Sigmoid colon (tissue), 7 donors: ENCODE results near the gene ARPC3. TPM values are rescaled to one million over a fixed set of nuclear protein-coding genes. Genes with fewer than 3 reads are reported as not detected.
"Not testable (repeated sequence)": the region's sequence is repeated elsewhere in the genome, so short reads cannot be mapped to it uniquely, and the experiment has no call there.

Experiments
- DNase-seq: peaks from one replicate; pipeline ENCODE4 v3.0.0-alpha.2; 2019
- H3K27ac ChIP-seq, 4 donors: fragments of 200-600 bp; sonication (generic); one replicate each; pipeline ENCODE4 v1.5.1; 2016 to 2019; ENCODE audit warnings: mild to moderate bottlenecking in 1 of 4
- H3K27me3 ChIP-seq, 3 donors: fragments of 200-600 bp; sonication (generic); one replicate each; pipeline ENCODE4 v1.5.1; 2019; ENCODE audit warnings: mild to moderate bottlenecking in 1 of 3
- H3K36me3 ChIP-seq, 4 donors: fragments of 200-600 bp; sonication (generic); one replicate each; pipeline ENCODE4 v1.5.1; 2016 to 2019
- H3K4me1 ChIP-seq, 4 donors: fragments of 200-600 bp; sonication (generic); one replicate each; pipeline ENCODE4 v1.5.1; 2017 to 2019
- H3K4me3 ChIP-seq, 4 donors: fragments of 200-600 bp; sonication (generic); one replicate each; pipeline ENCODE4 v1.5.1; 2017 to 2019; ENCODE audit warnings: mild to moderate bottlenecking in 2 of 4, moderate library complexity in 1 of 4
- H3K9me3 ChIP-seq, 4 donors: fragments of 200-600 bp in 3 of 4; sonication (generic) in 3 of 4; one replicate each; pipeline versions ENCODE4 v1.5.1 to v1.6.1; 2013 to 2019
- EP300 ChIP-seq, 4 donors: sonication (generic); formaldehyde crosslinking; IDR thresholded peaks; one replicate each; pipeline ENCODE4 v1.6.1; 2017; ENCODE audit warnings: antibody characterized with exemption in 4 of 4
- POLR2A ChIP-seq, 2 donors: fragments of 450-650 bp; IDR thresholded peaks; one replicate each; pipeline ENCODE4 v1.6.1; 2016; ENCODE audit warnings: antibody characterized with exemption in 2 of 2, mild to moderate bottlenecking in 2 of 2, moderate library complexity in 2 of 2
- POLR2AphosphoS5 ChIP-seq, 4 donors: sonication (generic); formaldehyde crosslinking; IDR thresholded peaks; one replicate each; pipeline ENCODE4 v1.6.1; 2017; ENCODE audit warnings: antibody characterized with exemption in 4 of 4
- WGBS, 2 donors: extraction: QIAGEN DNeasy Blood & Tissue Kit; methylation state at CpG; one replicate each; pipeline ENCODE4 v1.1.7; 2013; 5-methylcytosine and 5-hydroxymethylcytosine counted together
- intact Hi-C: fragments of 100-400 bp; cut with DNase I; formaldehyde crosslinking; loops from one replicate; pipeline ENCODE4 v1.15.1; 2023
- polyA plus RNA-seq, 3 donors: library from polyadenylated mRNA; stranded (reverse); fragments of 200-250 nt; gene quantifications; one replicate each; pipeline ENCODE4 v1.2.3, GENCODE V29; 2013
- total RNA-seq, 4 donors: library from RNA; depleted of rRNA; stranded (reverse); fragments of >200 nt; gene quantifications; one replicate each; pipeline ENCODE4 v1.1.0, GENCODE V29; 2016
- TF ChIP-seq, protein P1 (sequence below), 4 experiments: fragments of 450-650 bp in 3 of 4; fragments of 200-600 bp in 1 of 4; IDR thresholded peaks; one replicate each; pipeline ENCODE4 v1.5.1; 2016 to 2019; ENCODE audit warnings: antibody characterized with exemption in 4 of 4, mild to moderate bottlenecking in 3 of 4, moderate library complexity in 2 of 4
- donor health status: healthy with polysubstance abuse.
- donor health status: Bipolar disorder and iron deficiency.
- donor health status: healthy.

Gene ARPC3
- total and polyA plus RNA-seq, 7 donors, result 156 to 982 (median 304) TPM

DNA sequence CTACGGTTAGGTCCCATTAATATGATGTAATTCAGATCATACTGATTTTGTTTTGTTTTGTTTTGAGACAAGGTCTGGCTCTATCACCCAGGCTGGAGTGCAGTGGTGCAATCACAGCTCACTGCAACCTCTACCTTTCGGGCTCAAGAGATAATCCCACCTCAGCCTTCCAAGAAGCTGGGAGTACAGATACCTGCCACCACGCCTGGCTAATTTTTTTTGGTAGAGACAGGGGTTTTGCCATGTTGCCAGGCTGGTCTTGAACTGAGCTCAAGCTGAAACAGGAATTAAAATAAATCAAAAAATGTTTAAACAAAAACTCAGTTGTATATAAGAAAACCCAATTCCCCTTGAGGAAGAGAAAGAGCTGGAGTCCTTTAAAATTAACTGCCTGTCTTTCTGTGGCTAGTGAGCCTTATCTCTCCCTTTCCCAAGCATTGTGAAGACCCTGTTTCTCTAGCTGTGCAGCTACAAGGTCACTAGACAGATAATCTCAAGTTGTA, 28.9 kb downstream of the ARPC3 start:
- TF ChIP-seq, protein P1, sequence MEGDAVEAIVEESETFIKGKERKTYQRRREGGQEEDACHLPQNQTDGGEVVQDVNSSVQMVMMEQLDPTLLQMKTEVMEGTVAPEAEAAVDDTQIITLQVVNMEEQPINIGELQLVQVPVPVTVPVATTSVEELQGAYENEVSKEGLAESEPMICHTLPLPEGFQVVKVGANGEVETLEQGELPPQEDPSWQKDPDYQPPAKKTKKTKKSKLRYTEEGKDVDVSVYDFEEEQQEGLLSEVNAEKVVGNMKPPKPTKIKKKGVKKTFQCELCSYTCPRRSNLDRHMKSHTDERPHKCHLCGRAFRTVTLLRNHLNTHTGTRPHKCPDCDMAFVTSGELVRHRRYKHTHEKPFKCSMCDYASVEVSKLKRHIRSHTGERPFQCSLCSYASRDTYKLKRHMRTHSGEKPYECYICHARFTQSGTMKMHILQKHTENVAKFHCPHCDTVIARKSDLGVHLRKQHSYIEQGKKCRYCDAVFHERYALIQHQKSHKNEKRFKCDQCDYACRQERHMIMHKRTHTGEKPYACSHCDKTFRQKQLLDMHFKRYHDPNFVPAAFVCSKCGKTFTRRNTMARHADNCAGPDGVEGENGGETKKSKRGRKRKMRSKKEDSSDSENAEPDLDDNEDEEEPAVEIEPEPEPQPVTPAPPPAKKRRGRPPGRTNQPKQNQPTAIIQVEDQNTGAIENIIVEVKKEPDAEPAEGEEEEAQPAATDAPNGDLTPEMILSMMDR (IDR thresholded peaks at IDR 0.05), result no peak
- TF ChIP-seq POLR2A (IDR thresholded peaks at IDR 0.05) (no peak), EP300 (IDR thresholded peaks at IDR 0.05) (no peak), POLR2AphosphoS5 (IDR thresholded peaks at IDR 0.05) (no peak)
- no peak for DNase-seq
- Histone ChIP-seq H3K4me3 (no peak overlapping the region), H3K27me3 (no peaks in the 10 kb centered on the region), H3K4me1 (peaks cover 0 to 9% (median 3%) of the 10 kb centered on the region in 4 donors), H3K9me3 (no peaks in the 10 kb centered on the region), H3K27ac (peak overlapping the region in 2 of 4 donors; percentile 14 to 55), H3K36me3 (no peaks in the 10 kb centered on the region)
- intact Hi-C loops, result no loop called here
- WGBS, 2 donors, result 53 to 56% methylated on average over 3 of the region's 3 CpGs

GRCh38 chr12:110420644-110421043, 29.5 kb downstream of the ARPC3 start:
- H3K27ac ChIP-seq, result peak overlapping the region in 1 of 4 donors; percentile 55
- intact Hi-C loops, H3K9me3 ChIP-seq, DNase-seq, H3K4me1 ChIP-seq, H3K4me3 ChIP-seq, H3K27me3 ChIP-seq, H3K36me3 ChIP-seq: not testable (repeated sequence)
- WGBS, 2 donors, result 90 to 93% methylated on average over 1 of the region's 1 CpG

- H3K27me3 ChIP-seq, H3K36me3 ChIP-seq, DNase-seq, H3K27ac ChIP-seq, intact Hi-C loops, H3K4me1 ChIP-seq, H3K9me3 ChIP-seq, H3K4me3 ChIP-seq: not testable (repeated sequence)
- 79 to 82% methylated on average over 3 of the region's 3 CpGs for WGBS, 2 donors
Measured at GRCh38 chr12:110417113-110417512, 33.0 kb downstream of the ARPC3 start.

DNA sequence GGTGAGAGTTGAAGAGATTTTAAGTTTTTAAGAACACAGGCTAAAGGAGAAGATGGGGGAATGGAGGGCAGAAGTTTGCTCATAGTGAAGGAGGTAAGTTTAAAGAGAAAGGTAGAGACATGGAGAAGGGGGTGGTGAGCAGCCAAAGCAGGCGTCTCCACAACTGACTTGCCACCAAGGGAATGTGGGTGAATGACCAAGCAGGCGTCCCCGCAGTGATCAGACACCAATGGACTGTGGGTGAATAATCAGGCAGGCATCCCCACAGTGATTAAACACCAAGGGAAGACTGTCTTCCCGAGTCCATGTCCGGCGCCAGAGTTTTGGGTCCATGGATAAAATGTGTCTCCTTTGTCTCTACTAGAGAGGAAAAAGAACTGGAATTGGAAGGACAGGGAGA, 40.1 kb downstream of the ARPC3 start:
- H3K4me3 ChIP-seq, H3K27ac ChIP-seq, H3K9me3 ChIP-seq, H3K36me3 ChIP-seq, H3K27me3 ChIP-seq, H3K4me1 ChIP-seq, intact Hi-C loops, DNase-seq: not testable (repeated sequence)
- WGBS, 2 donors, result 92 to 94% methylated on average over 6 of the region's 6 CpGs

DNA sequence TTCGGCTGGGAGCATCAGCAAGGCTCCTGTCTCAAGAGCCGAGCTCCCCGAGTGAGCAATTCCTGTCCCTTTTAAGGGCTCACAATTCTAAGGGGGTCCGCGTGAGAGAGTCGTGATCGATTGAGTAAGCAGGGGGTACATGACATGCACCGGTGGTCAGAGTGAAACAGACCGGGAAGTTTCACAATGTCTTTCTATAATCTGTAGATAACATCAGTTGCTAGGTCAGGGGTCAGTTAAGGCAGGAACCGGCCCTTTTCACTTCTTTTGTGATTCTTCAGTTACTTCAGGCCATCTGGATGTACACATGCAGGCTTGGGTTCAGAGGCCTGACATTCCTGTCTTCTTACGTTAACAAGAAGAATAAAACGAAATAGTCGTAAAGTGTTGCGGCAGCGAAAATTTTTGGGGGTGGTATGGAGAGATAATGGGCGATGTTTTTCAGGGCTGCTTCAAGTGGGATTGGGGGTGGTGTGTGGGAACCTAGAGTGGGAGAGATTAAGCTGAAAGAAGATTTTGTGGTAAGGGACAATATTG, 44.9 kb downstream of the ARPC3 start:
- WGBS, 2 donors, result 89 to 93% methylated on average over 16 of the region's 16 CpGs
- H3K9me3 ChIP-seq, H3K27me3 ChIP-seq, H3K27ac ChIP-seq, H3K4me3 ChIP-seq, DNase-seq, intact Hi-C loops: not testable (repeated sequence)
- H3K4me1 ChIP-seq, result peaks cover 0 to 21% (median 14%) of the 10 kb centered on the region in 4 donors
- peaks cover 0 to 10% (median 0%) of the 10 kb centered on the region in 4 donors for H3K36me3 ChIP-seq

- Histone ChIP-seq H3K36me3 (peaks cover 0 to 11% (median 0%) of the 10 kb centered on the region in 4 donors), H3K27ac (peak overlapping the region; percentile 86 to 94 (median 89)), H3K9me3 (no peaks in the 10 kb centered on the region), H3K4me1 (peaks cover 0 to 26% (median 17%) of the 10 kb centered on the region in 4 donors), H3K4me3 (peak overlapping the region; percentile 79 to 86 (median 82)), H3K27me3 (no peaks in the 10 kb centered on the region)
- intact Hi-C loops, result loop anchor here (5.0 kb wide), 1 partner anchor 122 kb away; the partner anchor contains the start of gene ATP2A2
- DNase-seq, result peak; percentile 82
- 23 to 25% methylated on average over 21 of the region's 21 CpGs for WGBS, 2 donors
- no peak for TF ChIP-seq POLR2A (IDR thresholded peaks at IDR 0.05)
- TF ChIP-seq, protein P1 (IDR thresholded peaks at IDR 0.05), result peak in 1 of 4 experiments; percentile 13
- no peak for TF ChIP-seq EP300 (IDR thresholded peaks at IDR 0.05)
- TF ChIP-seq POLR2AphosphoS5 (IDR thresholded peaks at IDR 0.05), result no peak
Measured at GRCh38 chr12:110403976-110404682, 46.0 kb downstream of the ARPC3 start.
